OCI-LY7 (cell line): Measurements from ENCODE around the gene RELB.

ENCODE experiments used
- CTCF ChIP-seq: fragments of 200-600 bp; sonication (generic); conservative IDR thresholded peaks from 2 replicates; pipeline ENCODE4 v1.5.1; 2014; ENCODE audit warnings: mild to moderate bottlenecking, antibody characterized with exemption, low read length, moderate library complexity, mixed read lengths
- EZH2phosphoT487 ChIP-seq: fragments of 200-600 bp; sonication (generic); IDR thresholded peaks from 2 replicates; pipeline ENCODE4 v1.6.1; 2018; ENCODE audit warnings: low read depth, borderline replicate concordance, mild to moderate bottlenecking, mixed run types, antibody characterized with exemption, low read length, moderate library complexity, mixed read lengths

- TF ChIP-seq CTCF (no peak), EZH2phosphoT487 (no peak)
These were observed 78.0 kb downstream of the RELB start, which contains the start of gene GEMIN7 for GRCh38 chr19:45079063-45079910.
